A549 (cell line): Measurements from ENCODE around the gene VRTN. TPM values are rescaled to one million over a fixed set of nuclear protein-coding genes. Genes with fewer than 3 reads are reported as not detected.

Experiments used
- ATAC-seq, 2 experiments: fragments of 200-7000 bp in 1 of 2; fragments of >200 bp in 1 of 2; cut with Nextera tagmentation in 1 of 2; cut with Tn5 transposase in 1 of 2; 3 replicates each; pipeline versions ENCODE4 v1.8.0 to v1.9.1; 2018 to 2020; ENCODE audit warnings: mild to moderate bottlenecking in 1 of 2, moderate library complexity in 1 of 2
- CTCF ChIA-PET: fragments of 300-600 bp; sonication (Branson Sonifier 250); formaldehyde crosslinking; extraction: SDS; loops from one replicate; lab custom pipeline; 2021; ENCODE audit warnings: antibody characterized with exemption, inconsistent platforms; lab: Yijun Ruan, JAX
- POLR2A ChIA-PET: fragments of 350-600 bp; formaldehyde crosslinking; extraction: SDS; loops from one replicate; lab custom pipeline; 2021; ENCODE audit warnings: antibody characterized with exemption, inconsistent platforms; lab: Yijun Ruan, JAX
- DNase-seq, 2 experiments: peaks; one replicate each; pipeline versions ENCODE4 v3.0.0 to v3.0.0-alpha.2; 2011 to 2016; ENCODE audit warnings: low read depth in 1 of 2, low spot score in 1 of 2
- FAIRE-seq: peaks from 2 replicates; lab custom pipeline; 2011; peaks lifted over from hg19 to GRCh38; lab: Jason Lieb, UNC
- H3K27ac ChIP-seq, 2 experiments: fragments of >200 bp; sonication (Bioruptor Twin); formaldehyde crosslinking; 3 replicates each; pipeline ENCODE4 v1.5.1; 2016 to 2017
- H3K4me1 ChIP-seq: fragments of >200 bp; sonication (Bioruptor Twin); formaldehyde crosslinking; 3 replicates; pipeline ENCODE4 v1.6.1; 2016
- H3K4me2 ChIP-seq: fragments of >200 bp; sonication (Bioruptor Twin); formaldehyde crosslinking; 3 replicates; pipeline ENCODE4 v1.6.1; 2016
- H3K4me3 ChIP-seq: fragments of >200 bp; sonication (Bioruptor Twin); formaldehyde crosslinking; 3 replicates; pipeline ENCODE4 v1.5.1; 2016
- H3K9me3 ChIP-seq: fragments of >200 bp; sonication (Bioruptor Twin); formaldehyde crosslinking; 3 replicates; pipeline ENCODE4 v1.6.1; 2016
- CBX8 ChIP-seq: fragments of 200-600 bp; sonication (generic); IDR thresholded peaks from 2 replicates; pipeline ENCODE4 v1.6.1; 2016
- CHD2 ChIP-seq: fragments of 150-350 bp; IDR thresholded peaks from 2 replicates; pipeline ENCODE4 v1.6.1; 2014; ENCODE audit warnings: low read length; ENCODE audit not compliant: partially characterized antibody
- EHF ChIP-seq: fragments of 250-450 bp; sonication (Bioruptor Pico); IDR thresholded peaks from 2 replicates; pipeline ENCODE4 v1.5.0; 2020; ENCODE audit warnings: mild to moderate bottlenecking
- EHMT2 ChIP-seq: fragments of 200-600 bp; sonication (generic); IDR thresholded peaks from 2 replicates; pipeline ENCODE4 v1.6.1; 2016; ENCODE audit warnings: antibody characterized with exemption, low read depth, mild to moderate bottlenecking, moderate library complexity
- ELK1 ChIP-seq: fragments of 150-350 bp; IDR thresholded peaks from 2 replicates; pipeline ENCODE4 v1.6.1; 2014; ENCODE audit warnings: low read depth, mild to moderate bottlenecking, low read length
- EP300 ChIP-seq, 2 experiments: fragments of >200 bp; sonication (Bioruptor Twin); formaldehyde crosslinking; IDR thresholded peaks; 2 replicates in 1 of 2; 3 replicates in 1 of 2; pipeline ENCODE4 v1.6.1; 2016 to 2017
- GATA3 ChIP-seq: IDR thresholded peaks from 2 replicates; pipeline ENCODE4 v1.6.1; 2012; ENCODE audit warnings: borderline replicate concordance
- HDAC2 ChIP-seq: fragments of 200-600 bp; sonication (generic); IDR thresholded peaks from 2 replicates; pipeline ENCODE4 v1.6.1; 2016
- HEYL ChIP-seq: fragments of 250-450 bp; sonication (Bioruptor Pico); IDR thresholded peaks from 2 replicates; pipeline ENCODE4 v1.8.0; 2021; ENCODE audit warnings: mild to moderate bottlenecking, moderate library complexity
- HOXA7 ChIP-seq: fragments of 250-450 bp; sonication (Bioruptor Pico); IDR thresholded peaks from 2 replicates; pipeline ENCODE4 v1.5.0; 2020; ENCODE audit warnings: mild to moderate bottlenecking, moderate library complexity
- MYC ChIP-seq: IDR thresholded peaks from 2 replicates; pipeline ENCODE4 v1.6.1; 2012; ENCODE audit warnings: mild to moderate bottlenecking, inconsistent platforms, low read length, improper control_type of control experiment, borderline replicate concordance
- PBX3 ChIP-seq: IDR thresholded peaks from 2 replicates; pipeline ENCODE4 v1.6.1; 2012
- RCOR1 ChIP-seq: fragments of 150-350 bp; IDR thresholded peaks from 2 replicates; pipeline ENCODE4 v1.6.1; 2014; ENCODE audit warnings: antibody characterized with exemption, low read length, low read depth
- REST ChIP-seq: fragments of 200-600 bp; sonication (generic); IDR thresholded peaks from 2 replicates; pipeline ENCODE4 v1.6.1; 2016; ENCODE audit warnings: antibody characterized with exemption, mild to moderate bottlenecking, moderate library complexity
- RFX5 ChIP-seq: fragments of 450-650 bp; IDR thresholded peaks from 2 replicates; pipeline ENCODE4 v1.7.1; 2014; ENCODE audit warnings: antibody characterized with exemption, mild to moderate bottlenecking, moderate library complexity
- USF2 ChIP-seq: fragments of 450-650 bp; IDR thresholded peaks from 2 replicates; pipeline ENCODE4 v1.6.1; 2014; ENCODE audit warnings: antibody characterized with exemption
- WGBS: methylation state at CpG from one replicate; pipeline ENCODE4 v1.1.6; 2017; ENCODE audit errors: missing lambda C conversion rate; 5-methylcytosine and 5-hydroxymethylcytosine counted together
- polyA plus RNA-seq, 4 experiments: library from polyadenylated mRNA; depleted of rRNA in 3 of 4; stranded (reverse); fragments of >200 nt; fragmentation: RNase III in 1 of 4; extraction: RNeasy Plus Mini Kit Qiagen cat#74134 plus additional on column Dnase treatment in 1 of 4; gene quantifications; 2 replicates in 3 of 4; 3 replicates in 1 of 4; pipeline ENCODE4 v1.2.3, GENCODE V29; 2011 to 2017

The VRTN gene
- polyA plus RNA-seq, 2 of the 4 experiments (the other 2 are of a cell fraction) = not detected

- Histone ChIP-seq H3K9me3 (no peaks in the 10 kb centered on the region), H3K27ac (no peak overlapping the region), H3K4me2 (no peak overlapping the region), H3K4me3 (no peak overlapping the region), H3K4me1 (no peaks in the 10 kb centered on the region)
- ChIA-PET POLR2A (no interaction called here), CTCF (interaction anchor here (0.7 to 1.1 kb wide), 2 partner anchors 67 to 106 kb away, joined by 3 read pairs; no protein-coding TSS in a partner anchor)
- FAIRE-seq (no peak), ATAC-seq (no peak), DNase-seq (no peak)
- TF ChIP-seq ELK1 (no peak), HOXA7 (CRISPR knock-in tag) (no peak), HEYL (CRISPR knock-in tag) (no peak)
- WGBS = 77% methylated on average over 6 of the region's 6 CpGs
These were observed 19.8 kb downstream of the VRTN start for GRCh38 chr14:74368026-74368425.

- no peaks in the 10 kb centered on the region for H3K9me3 ChIP-seq
- 76% methylated on average over 8 of the region's 8 CpGs for WGBS
- ATAC-seq (no peak), DNase-seq (no peak), FAIRE-seq (no peak)
- ChIA-PET POLR2A (no interaction called here), CTCF (interaction anchor here (0.7 to 1.1 kb wide), 2 partner anchors 67 to 105 kb away, joined by 3 read pairs; no protein-coding TSS in a partner anchor)
- H3K4me2 ChIP-seq = no peak overlapping the region
- H3K27ac ChIP-seq = no peak overlapping the region
- H3K4me1 ChIP-seq = no peaks in the 10 kb centered on the region
- no peak overlapping the region for H3K4me3 ChIP-seq
- TF ChIP-seq EHMT2 = no peak
- no peak for TF ChIP-seq CHD2
- TF ChIP-seq ELK1 = no peak
- no peak for TF ChIP-seq RCOR1
- TF ChIP-seq USF2 = no peak
- no peak for TF ChIP-seq EHF (CRISPR knock-in tag)
- no peak for TF ChIP-seq GATA3
- no peak for TF ChIP-seq MYC
- TF ChIP-seq EP300 (IDR thresholded peaks at IDR 0.05) = no peak
- TF ChIP-seq PBX3 = no peak
- no peak for TF ChIP-seq REST
- TF ChIP-seq CBX8 = no peak
- no peak for TF ChIP-seq HDAC2
- no peak for TF ChIP-seq RFX5
These were observed 20.2 kb downstream of the VRTN start for GRCh38 chr14:74368441-74368840.
